ENCODE measurements around the gene TCF7L1.

Gene TCF7L1

DNA sequence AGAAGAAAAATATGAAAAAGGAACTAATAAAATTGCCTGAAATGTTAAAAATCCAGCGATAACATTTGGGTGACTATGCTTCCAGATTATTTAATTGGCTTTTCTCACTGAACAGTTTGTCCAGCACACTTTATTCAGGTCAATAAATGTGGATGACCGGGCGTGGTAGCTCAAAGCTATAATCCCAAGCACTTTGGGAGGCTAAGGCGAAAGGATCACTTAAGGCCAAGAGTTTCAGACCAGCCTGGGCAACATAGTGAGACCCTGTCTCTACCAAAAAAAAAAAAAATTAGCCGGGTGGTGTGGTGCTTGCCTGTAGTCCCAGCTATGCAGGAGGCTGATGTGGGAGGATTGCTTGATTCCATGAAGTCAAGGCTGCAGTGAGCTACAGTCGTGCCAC lies 139.2 kb downstream of the TCF7L1 start:
- ATAC-seq: no peak
- no peak for TF ChIP-seq ARNTL (CRISPR knock-in tag; IDR thresholded peaks at IDR 0.05; ENCODE audit: borderline replicate concordance, low read depth)
- TF ChIP-seq ZC3H10 (CRISPR knock-in tag; IDR thresholded peaks at IDR 0.05): no peak
- TF ChIP-seq, protein P1, sequence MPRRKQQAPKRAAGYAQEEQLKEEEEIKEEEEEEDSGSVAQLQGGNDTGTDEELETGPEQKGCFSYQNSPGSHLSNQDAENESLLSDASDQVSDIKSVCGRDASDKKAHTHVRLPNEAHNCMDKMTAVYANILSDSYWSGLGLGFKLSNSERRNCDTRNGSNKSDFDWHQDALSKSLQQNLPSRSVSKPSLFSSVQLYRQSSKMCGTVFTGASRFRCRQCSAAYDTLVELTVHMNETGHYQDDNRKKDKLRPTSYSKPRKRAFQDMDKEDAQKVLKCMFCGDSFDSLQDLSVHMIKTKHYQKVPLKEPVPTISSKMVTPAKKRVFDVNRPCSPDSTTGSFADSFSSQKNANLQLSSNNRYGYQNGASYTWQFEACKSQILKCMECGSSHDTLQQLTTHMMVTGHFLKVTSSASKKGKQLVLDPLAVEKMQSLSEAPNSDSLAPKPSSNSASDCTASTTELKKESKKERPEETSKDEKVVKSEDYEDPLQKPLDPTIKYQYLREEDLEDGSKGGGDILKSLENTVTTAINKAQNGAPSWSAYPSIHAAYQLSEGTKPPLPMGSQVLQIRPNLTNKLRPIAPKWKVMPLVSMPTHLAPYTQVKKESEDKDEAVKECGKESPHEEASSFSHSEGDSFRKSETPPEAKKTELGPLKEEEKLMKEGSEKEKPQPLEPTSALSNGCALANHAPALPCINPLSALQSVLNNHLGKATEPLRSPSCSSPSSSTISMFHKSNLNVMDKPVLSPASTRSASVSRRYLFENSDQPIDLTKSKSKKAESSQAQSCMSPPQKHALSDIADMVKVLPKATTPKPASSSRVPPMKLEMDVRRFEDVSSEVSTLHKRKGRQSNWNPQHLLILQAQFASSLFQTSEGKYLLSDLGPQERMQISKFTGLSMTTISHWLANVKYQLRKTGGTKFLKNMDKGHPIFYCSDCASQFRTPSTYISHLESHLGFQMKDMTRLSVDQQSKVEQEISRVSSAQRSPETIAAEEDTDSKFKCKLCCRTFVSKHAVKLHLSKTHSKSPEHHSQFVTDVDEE (CRISPR knock-in tag; IDR thresholded peaks at IDR 0.05): no peak
- TF ChIP-seq CSDC2 (CRISPR knock-in tag; IDR thresholded peaks at IDR 0.05): no peak
- TF ChIP-seq, protein P2, sequence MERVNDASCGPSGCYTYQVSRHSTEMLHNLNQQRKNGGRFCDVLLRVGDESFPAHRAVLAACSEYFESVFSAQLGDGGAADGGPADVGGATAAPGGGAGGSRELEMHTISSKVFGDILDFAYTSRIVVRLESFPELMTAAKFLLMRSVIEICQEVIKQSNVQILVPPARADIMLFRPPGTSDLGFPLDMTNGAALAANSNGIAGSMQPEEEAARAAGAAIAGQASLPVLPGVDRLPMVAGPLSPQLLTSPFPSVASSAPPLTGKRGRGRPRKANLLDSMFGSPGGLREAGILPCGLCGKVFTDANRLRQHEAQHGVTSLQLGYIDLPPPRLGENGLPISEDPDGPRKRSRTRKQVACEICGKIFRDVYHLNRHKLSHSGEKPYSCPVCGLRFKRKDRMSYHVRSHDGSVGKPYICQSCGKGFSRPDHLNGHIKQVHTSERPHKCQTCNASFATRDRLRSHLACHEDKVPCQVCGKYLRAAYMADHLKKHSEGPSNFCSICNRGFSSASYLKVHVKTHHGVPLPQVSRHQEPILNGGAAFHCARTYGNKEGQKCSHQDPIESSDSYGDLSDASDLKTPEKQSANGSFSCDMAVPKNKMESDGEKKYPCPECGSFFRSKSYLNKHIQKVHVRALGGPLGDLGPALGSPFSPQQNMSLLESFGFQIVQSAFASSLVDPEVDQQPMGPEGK (CRISPR knock-in tag; IDR thresholded peaks at IDR 0.05; ENCODE audit: borderline replicate concordance): no peak
- TF ChIP-seq ZNF8 (CRISPR knock-in tag; IDR thresholded peaks at IDR 0.05): no peak
- TF ChIP-seq RARB (CRISPR knock-in tag; IDR thresholded peaks at IDR 0.05): no peak
- TF ChIP-seq ZFP30 (CRISPR knock-in tag; IDR thresholded peaks at IDR 0.05): no peak

DNA sequence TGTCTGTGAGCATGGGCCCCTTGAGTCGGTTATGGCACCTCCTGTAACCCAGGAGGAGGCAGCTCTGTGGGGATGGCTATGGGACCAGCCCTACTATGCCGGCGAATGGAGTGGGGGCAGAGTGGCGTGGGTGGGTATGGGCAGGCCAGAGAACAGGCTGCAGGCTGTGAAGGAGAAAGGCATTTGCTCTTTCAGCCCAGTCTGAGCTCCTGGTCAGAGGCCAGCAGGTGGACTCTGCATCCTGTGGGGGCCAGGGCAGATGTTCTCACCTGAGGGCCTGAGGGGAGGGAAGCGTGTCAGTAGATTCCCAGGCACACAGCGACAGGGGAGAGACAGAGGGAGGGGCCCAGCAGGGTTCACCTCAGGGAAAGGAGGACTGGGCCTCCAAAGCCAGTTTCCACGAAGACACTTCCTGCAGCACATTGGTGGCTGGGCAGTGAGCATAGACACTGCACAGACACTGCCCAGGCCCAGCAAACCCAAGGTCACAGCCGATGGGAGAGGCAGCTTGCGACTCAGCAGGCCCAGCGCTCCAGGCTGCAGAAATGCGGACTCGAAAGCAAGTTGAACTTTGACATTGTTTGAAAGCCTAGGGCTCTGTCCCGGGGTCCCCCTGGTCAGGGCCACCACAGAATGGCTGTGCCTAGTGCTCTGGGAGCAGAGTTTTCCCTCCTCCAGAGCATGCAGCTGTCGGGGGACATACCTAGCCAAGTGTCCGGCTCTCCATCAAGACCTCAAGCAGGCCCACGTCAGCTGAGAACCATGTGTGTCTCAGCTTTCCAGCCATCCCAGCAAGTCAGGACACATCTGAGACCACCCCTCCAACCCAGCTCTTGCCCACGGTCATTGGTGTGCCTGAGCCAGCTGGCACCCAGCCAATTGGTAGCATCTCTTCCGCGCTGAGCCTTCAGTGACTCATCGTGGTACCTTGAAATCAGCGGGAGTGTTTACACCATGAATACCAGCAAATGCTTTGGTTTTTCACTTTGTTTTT lies 140.8 kb downstream of the TCF7L1 start:
- TF ChIP-seq RARB (CRISPR knock-in tag; IDR thresholded peaks at IDR 0.05): no peak
- TF ChIP-seq ZNF565 (CRISPR knock-in tag; conservative IDR thresholded peaks at IDR 0.05; ENCODE audit: low read depth): no peak
- TF ChIP-seq, protein P2 (CRISPR knock-in tag; IDR thresholded peaks at IDR 0.05; ENCODE audit: borderline replicate concordance): no peak
- no peak for TF ChIP-seq GLIS3 (CRISPR knock-in tag; IDR thresholded peaks at IDR 0.05)
- no peak for TF ChIP-seq ZNF8 (CRISPR knock-in tag; IDR thresholded peaks at IDR 0.05)
- TF ChIP-seq, protein P1 (CRISPR knock-in tag; IDR thresholded peaks at IDR 0.05): no peak
- no peak for TF ChIP-seq ZFP3 (CRISPR knock-in tag; IDR thresholded peaks at IDR 0.05)
- TF ChIP-seq OSR1 (CRISPR knock-in tag; IDR thresholded peaks at IDR 0.05): no peak
- TF ChIP-seq TCF4 (CRISPR knock-in tag; IDR thresholded peaks at IDR 0.05; ENCODE audit: borderline replicate concordance): no peak
- TF ChIP-seq, protein P3, sequence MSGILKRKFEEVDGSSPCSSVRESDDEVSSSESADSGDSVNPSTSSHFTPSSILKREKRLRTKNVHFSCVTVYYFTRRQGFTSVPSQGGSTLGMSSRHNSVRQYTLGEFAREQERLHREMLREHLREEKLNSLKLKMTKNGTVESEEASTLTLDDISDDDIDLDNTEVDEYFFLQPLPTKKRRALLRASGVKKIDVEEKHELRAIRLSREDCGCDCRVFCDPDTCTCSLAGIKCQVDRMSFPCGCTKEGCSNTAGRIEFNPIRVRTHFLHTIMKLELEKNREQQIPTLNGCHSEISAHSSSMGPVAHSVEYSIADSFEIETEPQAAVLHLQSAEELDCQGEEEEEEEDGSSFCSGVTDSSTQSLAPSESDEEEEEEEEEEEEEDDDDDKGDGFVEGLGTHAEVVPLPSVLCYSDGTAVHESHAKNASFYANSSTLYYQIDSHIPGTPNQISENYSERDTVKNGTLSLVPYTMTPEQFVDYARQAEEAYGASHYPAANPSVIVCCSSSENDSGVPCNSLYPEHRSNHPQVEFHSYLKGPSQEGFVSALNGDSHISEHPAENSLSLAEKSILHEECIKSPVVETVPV (CRISPR knock-in tag; IDR thresholded peaks at IDR 0.05): no peak
- no peak for TF ChIP-seq TOX (CRISPR knock-in tag; IDR thresholded peaks at IDR 0.05; ENCODE audit: borderline replicate concordance)
- no peak for TF ChIP-seq BACH2 (CRISPR knock-in tag; IDR thresholded peaks at IDR 0.05; ENCODE audit: borderline replicate concordance)
- TF ChIP-seq ISL1 (CRISPR knock-in tag; IDR thresholded peaks at IDR 0.05): no peak
- TF ChIP-seq, protein P4, sequence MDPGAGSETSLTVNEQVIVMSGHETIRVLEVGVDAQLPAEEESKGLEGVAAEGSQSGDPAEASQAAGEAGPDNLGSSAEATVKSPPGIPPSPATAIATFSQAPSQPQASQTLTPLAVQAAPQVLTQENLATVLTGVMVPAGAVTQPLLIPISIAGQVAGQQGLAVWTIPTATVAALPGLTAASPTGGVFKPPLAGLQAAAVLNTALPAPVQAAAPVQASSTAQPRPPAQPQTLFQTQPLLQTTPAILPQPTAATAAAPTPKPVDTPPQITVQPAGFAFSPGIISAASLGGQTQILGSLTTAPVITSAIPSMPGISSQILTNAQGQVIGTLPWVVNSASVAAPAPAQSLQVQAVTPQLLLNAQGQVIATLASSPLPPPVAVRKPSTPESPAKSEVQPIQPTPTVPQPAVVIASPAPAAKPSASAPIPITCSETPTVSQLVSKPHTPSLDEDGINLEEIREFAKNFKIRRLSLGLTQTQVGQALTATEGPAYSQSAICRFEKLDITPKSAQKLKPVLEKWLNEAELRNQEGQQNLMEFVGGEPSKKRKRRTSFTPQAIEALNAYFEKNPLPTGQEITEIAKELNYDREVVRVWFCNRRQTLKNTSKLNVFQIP (CRISPR knock-in tag; IDR thresholded peaks at IDR 0.05; ENCODE audit: borderline replicate concordance, low read depth): no peak
- TF ChIP-seq ZFP30 (CRISPR knock-in tag; IDR thresholded peaks at IDR 0.05): no peak
- no peak for TF ChIP-seq SNAI2 (CRISPR knock-in tag; IDR thresholded peaks at IDR 0.05)
- TF ChIP-seq, protein P5, sequence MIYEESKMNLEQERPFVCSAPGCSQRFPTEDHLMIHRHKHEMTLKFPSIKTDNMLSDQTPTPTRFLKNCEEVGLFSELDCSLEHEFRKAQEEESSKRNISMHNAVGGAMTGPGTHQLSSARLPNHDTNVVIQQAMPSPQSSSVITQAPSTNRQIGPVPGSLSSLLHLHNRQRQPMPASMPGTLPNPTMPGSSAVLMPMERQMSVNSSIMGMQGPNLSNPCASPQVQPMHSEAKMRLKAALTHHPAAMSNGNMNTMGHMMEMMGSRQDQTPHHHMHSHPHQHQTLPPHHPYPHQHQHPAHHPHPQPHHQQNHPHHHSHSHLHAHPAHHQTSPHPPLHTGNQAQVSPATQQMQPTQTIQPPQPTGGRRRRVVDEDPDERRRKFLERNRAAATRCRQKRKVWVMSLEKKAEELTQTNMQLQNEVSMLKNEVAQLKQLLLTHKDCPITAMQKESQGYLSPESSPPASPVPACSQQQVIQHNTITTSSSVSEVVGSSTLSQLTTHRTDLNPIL (CRISPR knock-in tag; IDR thresholded peaks at IDR 0.05; ENCODE audit: low read depth): no peak
- TF ChIP-seq PPARA (CRISPR knock-in tag; IDR thresholded peaks at IDR 0.05; ENCODE audit: borderline replicate concordance): no peak
- no peak for TF ChIP-seq ESRRG (CRISPR knock-in tag; IDR thresholded peaks at IDR 0.05)
- peak; percentile 48 for ATAC-seq

All from SK-N-SH treated with all-trans-retinoic acid at 6 μM for 48 hours (cell line).